HG02852 (cell line): ENCODE measurements around the gene CCDC88A.
"Not testable (repeated sequence)": the region's sequence is repeated elsewhere in the genome, so short reads cannot be mapped to it uniquely, and the experiment has no call there.

Experiments used
- ATAC-seq: cut with Tn5 transposase; IDR thresholded peaks from one replicate; pipeline ENCODE4 v1.9.1; 2021; ENCODE audit warnings: mild to moderate bottlenecking, moderate library complexity; ENCODE audit not compliant: unreplicated experiment

CCDC88A gene, protein sequence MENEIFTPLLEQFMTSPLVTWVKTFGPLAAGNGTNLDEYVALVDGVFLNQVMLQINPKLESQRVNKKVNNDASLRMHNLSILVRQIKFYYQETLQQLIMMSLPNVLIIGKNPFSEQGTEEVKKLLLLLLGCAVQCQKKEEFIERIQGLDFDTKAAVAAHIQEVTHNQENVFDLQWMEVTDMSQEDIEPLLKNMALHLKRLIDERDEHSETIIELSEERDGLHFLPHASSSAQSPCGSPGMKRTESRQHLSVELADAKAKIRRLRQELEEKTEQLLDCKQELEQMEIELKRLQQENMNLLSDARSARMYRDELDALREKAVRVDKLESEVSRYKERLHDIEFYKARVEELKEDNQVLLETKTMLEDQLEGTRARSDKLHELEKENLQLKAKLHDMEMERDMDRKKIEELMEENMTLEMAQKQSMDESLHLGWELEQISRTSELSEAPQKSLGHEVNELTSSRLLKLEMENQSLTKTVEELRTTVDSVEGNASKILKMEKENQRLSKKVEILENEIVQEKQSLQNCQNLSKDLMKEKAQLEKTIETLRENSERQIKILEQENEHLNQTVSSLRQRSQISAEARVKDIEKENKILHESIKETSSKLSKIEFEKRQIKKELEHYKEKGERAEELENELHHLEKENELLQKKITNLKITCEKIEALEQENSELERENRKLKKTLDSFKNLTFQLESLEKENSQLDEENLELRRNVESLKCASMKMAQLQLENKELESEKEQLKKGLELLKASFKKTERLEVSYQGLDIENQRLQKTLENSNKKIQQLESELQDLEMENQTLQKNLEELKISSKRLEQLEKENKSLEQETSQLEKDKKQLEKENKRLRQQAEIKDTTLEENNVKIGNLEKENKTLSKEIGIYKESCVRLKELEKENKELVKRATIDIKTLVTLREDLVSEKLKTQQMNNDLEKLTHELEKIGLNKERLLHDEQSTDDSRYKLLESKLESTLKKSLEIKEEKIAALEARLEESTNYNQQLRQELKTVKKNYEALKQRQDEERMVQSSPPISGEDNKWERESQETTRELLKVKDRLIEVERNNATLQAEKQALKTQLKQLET (N-terminal part only)

DNA sequence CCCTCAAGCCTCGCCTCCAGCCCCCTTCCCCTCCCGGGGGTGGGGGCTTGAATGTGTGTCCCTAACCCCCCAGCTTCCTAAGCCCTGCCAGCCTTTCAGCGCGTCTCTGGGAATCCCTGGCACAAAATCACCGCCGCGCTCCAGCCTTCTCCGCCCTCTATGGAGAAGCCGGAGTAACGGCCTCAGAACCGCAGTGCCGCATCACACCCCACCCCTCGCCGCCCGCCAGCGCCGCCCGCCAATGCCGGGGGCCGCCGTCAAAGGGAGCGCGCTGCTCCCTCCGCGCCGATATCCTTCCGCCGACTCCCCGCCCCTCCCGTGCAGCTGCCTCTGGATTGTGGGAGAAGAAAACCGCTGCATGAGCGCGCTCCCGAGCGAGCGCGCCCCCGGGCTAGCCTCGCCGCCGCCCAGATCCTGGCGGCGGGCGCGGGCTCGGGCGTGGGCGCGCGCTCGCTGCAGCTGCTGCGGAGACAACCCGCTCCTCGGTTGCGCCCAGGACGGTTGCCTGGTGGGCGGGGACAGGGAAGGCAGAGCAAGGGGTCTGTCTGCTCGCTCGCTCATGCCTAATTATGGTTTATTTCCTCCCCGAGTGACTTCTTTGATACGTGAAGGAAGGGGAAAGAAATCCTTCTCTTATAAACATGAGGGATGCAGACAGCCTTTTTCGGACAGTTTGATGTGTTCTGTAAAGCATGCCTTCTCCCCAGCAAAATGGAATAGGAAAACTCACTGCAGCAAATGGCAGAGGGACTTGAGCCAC, at the start of gene CCDC88A:
Gene CCDC88A (minus strand): TSS at position 178 of the 760 bp plus-strand sequence. CDS start 777 bp downstream, outside the sequence.
- peak; percentile 77 for ATAC-seq

DNA sequence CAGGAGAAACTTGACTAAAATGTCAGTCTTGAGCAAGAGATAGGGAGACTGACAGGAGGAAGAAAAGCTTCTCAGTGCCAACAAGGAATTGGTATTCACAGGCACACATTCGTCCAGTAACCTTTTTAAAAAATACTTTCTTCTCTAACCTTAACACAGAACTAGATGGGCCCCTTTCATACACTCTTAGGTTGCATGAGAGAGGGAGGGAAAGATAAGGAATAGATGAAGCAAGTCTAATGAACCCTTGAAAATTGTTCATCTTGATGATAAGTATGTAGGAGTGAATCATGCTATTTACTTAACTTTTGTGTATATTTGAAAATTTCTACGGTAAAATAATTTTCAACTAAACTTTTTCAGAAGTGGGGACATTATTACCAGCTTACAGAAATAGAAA, 42.0 kb upstream of the CCDC88A start:
- ATAC-seq, result no peak

DNA sequence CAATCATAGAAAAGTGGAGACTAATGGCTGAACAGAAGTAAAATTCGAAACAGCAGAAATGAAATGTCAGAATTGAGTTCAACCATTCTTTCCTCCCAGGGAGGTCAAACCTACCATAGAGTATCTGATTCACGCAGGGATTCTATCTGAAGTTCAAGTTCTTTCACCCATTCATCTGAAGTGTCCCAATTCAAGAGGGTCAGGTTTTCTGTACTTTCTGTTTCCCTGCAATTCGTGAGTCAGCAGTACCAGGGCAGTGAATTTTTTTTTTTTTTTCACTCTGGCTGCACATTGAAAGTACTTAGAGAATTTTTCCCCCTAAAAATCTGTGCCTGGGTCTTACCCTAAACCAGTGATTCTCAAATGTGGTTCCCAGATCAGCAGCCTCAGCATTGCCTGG, 40.9 kb upstream of the CCDC88A start:
- no peak for ATAC-seq

DNA sequence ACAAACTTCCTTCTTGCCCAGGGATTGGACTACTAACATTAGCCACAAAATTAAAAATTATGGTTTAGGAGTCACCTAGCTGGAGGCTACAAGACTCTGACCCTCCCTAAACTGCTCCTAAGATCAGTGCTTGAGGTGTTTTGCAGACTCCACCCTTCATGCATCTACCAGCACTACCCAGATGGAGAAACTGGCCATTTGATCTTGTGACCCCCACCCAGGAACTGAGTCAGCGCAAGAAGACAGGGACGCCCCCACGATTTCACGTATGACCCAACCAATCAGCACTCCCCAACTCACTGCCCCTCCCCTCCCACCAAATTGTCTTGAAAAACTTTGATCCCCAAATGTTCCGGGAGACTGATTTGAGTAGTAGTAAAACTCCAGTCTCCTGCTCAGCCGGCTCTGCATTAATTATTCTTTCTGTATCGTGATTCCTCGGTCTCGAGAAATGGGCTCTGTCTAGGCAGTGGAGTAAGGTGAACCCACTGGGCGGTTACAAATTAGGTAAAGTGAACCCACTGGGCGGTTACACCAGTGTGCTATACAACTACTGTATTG, 40.1 kb upstream of the CCDC88A start:
- no peak for ATAC-seq

DNA sequence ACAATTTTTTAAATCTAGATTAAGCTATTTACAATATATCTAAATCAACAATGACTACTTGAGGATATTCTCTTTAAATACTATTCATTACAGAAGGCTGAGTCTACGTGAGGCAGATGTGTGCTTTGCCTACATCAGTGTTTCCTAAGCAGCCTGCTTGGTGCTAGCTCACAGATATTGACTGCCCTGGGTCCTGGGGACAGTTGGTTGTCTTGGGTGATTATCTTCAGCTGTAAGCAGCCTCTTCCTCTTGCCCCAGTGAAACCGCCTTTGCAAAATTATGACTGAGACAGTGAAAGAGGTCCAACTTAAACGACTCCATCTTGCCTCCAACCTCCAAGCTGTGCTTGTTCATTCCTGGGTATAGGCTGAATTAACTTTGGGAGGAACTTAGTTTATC, 39.6 kb upstream of the CCDC88A start:
- ATAC-seq, result no peak

DNA sequence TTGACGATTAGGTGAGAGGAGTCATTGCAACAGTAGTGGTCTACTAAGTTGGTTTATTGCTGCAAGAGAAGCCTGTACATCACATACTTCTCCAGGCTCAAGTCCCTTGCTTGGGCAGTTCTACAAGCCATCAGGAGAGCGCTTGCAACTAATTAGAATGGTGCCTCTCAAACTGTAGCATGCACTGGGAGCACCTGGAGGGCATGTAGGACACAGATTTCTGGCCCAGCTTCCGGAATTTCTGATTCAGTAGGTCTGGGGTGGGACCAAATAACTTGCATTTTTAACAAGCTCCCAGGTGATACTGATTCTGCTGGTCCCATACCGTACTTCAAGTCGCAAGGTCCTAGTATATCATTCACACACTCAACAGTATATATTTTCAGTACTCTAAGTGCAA, 34.5 kb upstream of the CCDC88A start:
- no peak for ATAC-seq

DNA sequence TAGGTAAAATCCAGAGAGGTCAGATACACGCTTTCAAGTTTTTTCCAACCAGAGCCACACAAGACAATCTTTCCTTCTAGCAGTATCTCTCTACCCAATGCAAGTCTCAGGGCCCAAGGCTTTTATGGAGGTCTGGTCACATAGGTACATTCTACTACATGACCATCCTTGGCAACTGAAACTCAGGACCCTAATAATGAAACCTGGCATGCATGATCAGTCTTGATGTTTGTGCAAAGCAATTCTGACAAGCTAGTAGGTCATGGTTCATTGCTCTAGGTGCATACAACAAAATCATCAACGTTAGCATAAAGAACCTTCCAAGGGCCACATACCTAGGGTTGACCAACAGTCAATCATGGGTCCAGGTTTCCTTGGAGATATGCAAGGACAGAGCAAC, 33.2 kb upstream of the CCDC88A start:
- ATAC-seq, result no peak

DNA sequence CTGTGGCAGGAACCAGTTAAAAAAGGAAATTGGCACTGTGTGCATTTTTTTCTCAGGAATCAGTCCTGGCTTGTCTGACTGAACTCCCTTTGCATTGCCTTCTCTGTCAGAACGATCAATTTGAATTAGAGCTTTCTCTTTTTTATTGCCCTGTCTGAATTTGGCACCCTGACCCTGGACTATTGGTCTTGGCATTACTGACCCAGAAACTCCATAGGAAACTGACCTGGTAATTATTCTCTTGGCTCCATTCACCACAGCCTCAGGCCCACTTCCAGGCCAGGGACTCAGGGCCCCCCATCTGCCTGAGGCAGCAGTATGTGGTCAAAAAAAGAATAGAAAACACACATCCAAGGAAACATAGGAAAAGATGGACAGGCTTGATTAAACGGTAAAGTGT, 32.0 kb upstream of the CCDC88A start:
- ATAC-seq, result no peak

DNA sequence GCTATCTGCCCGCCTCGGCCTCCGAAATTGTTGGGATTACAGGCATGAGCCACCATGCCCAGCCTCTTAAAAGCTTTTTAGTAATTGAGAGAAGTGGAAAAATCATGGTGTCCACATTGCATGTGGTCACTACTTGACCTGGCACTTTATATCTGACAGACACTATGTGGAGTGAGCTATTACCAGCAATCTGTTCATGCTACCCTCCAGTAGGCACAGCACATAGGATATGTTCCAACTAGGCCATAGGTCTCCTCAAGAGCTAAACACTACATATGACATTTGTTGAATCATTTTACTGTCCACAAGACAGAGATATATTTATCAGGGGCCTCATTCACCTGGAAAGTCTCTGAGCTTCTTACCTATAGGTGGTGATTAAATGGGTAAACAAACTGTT, 30.4 kb upstream of the CCDC88A start:
- not testable (repeated sequence) for ATAC-seq

DNA sequence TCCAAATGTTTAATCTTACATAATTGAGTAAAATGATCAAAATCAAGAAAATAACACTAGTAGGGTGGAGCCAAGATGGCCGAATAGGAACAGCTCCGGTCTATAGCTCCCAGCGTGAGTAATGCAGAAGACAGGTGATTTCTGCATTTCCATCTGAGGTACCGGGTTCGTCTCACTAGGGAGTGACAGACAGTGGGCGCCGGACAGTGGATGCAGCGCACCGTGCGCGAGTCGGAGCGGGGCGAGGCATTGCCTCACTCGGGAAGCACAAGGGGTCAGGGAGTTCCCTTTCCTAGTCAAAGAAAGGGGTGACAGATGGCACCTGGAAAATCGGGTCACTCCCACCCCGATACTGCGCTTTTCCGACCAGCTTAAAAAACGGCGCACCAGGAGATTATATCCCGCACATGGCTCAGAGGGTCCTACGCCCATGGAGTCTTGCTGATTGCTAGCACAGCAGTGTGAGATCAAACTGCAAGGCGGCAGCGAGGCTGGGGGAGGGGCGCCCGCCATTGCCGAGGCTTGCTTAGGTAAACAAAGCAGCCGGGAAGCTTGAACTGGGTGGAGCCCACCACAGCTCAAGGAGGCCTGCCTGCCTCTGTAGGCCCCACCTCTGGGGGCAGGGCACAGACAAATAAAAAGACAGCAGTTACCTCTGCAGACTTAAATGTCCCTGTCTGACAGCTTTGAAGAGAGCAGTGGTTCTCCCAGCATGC, 22.5 kb upstream of the CCDC88A start:
- not testable (repeated sequence) for ATAC-seq

DNA sequence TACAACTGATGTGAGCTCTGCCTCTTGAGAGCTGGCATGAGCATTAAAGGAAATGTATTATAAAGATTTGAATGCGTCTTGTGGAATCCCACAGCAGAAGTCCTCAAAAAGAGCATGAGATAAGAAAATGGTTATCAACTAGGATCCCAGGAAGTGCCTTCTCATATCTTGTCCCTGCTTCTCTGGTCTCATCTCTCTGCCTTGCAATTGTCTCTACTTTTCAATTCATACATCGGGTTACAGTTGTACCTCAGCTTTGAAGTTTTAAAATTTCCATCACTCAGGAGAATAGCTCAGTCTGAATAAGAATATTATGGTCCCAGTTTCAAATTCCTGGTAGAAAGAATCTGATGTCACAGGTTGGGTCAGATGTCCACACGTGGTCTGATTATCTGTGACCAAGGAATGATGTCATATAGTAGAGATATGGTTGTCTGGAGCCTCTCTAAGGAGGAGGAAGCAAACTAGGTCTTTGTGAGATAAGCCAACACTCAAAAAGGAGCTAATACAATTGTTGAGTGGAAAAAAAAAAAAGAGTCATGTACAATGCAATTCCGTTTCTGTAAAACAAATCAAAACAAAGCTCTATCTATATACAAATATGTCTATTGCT, 21.7 kb upstream of the CCDC88A start:
- no peak for ATAC-seq

DNA sequence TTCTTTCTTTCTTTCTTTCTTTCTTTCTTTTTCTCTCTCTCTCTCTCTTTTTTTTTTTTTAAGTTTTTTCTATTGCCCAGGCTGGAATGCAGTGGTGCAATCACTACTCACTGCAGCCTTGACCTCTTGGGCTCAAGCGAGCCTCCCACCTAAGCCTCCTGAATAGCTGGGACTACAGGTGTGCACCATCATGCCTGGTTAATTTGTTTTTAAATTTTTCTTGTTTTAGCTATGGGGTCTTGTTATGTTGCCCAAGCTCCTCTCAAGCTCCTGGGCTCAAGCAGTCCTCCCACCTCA, 19.4 kb upstream of the CCDC88A start:
- no peak for ATAC-seq

DNA sequence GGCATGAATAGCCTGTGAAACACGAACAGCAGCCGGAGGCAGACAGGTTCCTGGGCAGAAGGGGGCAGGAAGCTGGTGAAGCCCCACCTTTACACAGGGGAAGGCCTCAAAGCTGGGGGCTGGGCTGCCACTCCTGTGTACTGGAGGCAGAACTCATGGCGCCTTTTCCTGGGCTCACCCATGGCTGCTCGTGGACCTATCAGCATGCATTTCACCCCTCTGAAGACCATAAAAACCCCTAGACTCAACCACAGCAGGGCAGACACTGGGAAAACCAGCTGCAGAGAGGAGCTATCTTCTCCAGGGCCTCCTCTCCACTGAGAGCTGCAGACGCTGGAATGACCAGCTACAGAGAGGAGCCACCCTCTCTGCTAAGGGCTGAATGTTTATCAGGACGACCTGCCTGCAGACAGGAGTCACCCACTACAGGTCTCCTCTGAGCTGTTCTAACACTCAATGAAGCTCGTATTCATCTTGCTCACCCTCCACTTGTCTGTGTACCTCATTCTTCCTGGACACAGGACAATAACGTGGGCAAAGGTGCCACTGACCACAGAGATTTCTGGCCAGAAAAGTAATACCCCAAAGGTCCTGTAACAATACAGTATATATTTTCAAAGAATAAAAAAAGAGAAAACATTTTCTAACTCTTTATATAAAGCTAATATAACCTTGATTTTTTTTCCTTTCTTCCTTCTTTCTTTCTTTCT, 18.9 kb upstream of the CCDC88A start:
- ATAC-seq, result no peak

DNA sequence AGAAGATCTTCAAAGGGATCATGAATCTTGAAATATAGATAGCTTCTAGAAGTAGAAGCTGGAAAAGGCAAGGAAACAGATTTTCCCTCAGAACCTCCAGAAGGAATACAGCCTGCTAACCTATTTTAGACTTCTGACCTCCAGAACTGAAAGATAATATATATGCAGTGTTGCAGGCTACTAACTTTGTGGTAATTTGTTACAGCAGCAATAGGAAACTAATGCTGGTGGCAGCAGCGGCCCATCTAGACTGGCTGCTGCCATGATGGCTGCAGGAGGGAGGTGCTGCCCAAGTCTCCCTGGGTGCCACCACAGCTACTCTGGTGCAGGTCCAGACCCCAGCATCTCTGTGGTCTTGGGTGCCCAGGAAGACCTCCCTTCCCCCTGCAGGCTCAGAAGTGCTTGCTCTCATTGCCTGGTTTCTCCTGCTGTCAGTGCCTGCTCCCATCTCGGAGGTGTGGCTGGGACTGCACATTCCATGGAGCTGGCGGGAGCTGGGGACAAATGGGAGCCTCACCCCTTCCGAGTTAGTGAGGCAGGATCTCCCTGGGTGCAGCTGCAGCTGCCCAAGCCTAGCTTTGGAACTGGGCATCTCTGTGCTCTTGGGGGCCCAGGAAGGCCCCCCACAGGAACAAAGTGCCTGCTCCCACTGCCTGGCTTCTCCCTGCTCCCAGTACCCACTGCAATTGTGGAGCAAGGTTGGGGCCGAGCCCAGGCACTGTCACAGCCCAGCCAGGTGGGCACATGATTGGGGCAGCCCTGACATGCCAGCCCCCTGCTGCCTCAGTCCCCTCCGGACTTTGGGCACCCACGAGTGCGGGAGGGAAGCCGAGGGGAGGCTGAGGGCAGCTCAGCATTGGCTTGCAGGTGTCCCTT, 18.1 kb upstream of the CCDC88A start:
- no peak for ATAC-seq

DNA sequence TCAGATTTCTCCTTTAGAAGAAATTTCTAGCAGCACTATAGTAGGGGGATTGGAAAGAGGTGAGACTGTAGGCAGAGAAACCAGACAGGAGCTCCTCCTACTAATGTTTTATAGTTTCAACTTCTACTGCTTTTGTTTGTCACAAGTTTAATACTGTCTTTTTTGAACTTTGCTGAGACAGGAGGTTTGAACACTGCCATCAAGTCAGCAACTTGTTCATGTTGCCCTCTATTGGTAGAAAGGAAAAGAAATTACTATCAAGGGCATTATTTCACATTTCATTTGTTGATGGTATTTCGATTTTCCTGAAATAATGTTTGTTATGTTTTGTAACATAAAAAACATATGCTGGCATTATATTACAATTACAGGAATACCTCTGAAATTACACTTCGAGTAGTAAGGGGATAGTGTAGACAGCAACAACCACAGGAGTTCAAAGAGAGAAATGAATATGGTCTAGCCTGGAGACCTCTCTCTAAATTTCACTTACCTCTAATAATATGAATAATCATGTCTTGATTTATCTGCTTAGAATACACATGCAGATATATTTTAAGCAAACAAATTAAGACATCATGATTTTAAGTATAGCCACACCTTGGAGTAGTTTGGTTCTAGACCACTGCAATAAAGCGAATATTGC, 12.4 kb upstream of the CCDC88A start:
- no peak for ATAC-seq

DNA sequence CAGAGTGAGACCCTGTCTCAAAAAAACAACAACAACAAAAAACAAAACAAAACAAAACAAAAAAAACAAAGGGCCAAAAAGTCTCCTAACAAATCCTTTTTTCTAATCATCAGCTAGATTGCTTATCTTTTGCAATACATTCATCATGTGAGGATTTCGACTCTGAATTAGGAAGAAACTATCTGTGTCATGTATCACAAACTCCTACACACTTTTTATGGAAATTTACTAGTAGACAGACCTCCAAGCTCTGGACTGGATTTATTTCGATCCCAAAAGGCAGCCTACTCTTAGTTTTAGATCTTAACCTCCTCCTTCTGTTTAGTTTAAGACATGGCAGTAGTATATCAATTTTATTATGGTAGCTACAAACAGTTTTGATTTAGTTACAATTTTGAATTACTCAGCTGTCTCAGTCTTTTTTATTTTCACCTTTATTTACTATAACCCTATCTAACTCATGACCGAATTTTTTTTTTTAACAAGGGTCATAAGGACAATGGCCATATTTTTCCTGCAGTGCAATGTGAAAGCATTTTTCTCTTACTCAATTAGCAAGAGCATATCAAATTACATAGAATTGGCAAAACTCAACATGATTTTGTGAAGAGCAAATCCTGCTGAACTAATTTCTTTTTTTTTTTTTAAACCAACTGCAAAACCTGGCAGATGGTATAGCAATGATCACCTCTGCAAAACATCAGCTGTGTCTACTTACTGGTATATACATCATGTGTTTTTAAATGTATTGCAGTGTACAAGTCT, 10.7 kb upstream of the CCDC88A start:
- no peak for ATAC-seq

DNA sequence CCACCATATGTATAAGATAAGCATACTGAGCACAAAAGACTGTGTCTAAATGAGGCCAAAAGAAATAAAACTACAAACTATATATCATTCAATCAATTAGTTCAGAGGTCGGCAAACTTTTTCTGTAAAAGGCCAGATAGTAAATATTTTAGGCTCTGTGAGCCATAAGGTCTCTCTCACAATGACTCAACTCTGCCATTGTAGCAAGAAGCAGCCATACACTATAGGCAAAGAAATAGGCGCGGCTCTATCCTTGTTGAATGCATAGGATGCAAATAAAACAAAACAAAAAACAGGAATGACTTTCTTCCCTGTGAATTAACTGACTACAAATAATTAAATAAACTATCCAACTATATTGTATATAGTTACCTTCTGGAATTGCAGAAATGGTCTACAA, 8.6 kb upstream of the CCDC88A start:
- ATAC-seq, result no peak
